Left renal pelvis (tissue), 4 donors: ENCODE data around the gene AARS2. TPM values are rescaled to one million over a fixed set of nuclear protein-coding genes. Genes with fewer than 3 reads are reported as not detected.

Source experiments
- DNase-seq, 4 donors: peaks; one replicate each; pipeline ENCODE4 v3.0.0-alpha.2; 2013; ENCODE audit warnings: low read depth in 4 of 4, low spot score in 3 of 4
- polyA plus RNA-seq, 4 donors: library from polyadenylated mRNA; unstranded; fragments of 120-200 nt; gene quantifications; one replicate each; pipeline ENCODE4 v1.2.1, GENCODE V29; 2013; ENCODE audit not compliant: insufficient read length in 4 of 4

AARS2 gene
- polyA plus RNA-seq, 4 donors, result 11.1 to 21.8 (median 14.5) TPM

DNA sequence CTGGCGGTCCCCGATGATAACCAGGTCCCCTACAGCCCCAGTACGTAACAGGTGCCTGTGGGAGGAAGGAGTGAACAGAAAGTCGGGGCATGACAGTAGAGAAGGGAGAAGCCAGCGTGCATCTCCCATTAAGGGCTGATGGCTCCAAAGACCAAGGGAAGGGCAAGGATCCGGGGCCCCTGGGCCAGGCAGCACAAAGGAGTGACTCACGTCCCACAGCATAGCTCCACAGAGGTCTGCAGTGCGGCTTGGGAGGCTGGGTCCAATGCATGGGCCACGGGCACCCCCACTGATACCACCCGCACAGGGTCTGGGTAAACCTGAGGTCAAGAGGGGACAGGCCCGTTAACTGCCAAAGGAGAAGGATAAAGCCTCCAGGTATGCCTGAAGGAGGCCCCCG, 10.3 kb downstream of the AARS2 start:
- DNase-seq, result no peak

DNA sequence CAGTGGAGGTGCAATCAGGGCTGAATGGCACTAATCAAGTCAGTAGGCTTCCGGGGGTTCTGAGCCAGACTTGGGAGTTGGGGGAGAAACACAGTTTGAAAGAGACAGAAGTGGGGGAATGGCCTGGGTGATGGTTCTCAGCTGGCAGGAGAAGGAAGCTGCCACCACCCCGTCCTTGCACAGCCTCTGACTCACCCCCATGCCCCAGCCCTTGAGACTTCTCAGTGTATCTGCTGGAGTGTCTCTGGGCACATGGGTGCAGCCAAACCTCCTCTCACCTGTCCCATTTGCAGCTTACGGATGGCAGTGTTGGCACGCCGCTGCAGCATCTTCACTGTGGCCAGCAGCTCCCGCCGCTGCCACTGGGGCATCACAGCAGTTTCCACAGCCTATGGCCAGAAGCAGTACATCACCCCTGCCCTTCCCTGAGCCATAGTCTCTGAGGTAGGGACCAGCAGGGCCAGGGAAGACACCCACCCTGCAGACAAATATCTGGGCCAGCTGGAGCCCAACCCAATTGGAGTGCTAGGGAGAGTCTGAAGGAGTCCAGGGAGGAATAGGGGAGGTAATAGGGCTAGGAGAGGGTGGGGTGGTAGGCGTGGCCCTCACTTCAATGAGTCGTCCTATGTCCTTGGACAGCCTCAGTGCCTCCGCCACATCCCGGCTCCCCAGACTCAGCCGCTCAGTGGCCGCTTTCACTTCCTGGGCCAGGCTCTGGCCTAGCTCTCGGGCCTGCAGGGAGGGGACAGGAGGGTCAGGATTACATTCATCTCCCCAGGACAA, 11.2 kb downstream of the AARS2 start:
- DNase-seq, result no peak

DNA sequence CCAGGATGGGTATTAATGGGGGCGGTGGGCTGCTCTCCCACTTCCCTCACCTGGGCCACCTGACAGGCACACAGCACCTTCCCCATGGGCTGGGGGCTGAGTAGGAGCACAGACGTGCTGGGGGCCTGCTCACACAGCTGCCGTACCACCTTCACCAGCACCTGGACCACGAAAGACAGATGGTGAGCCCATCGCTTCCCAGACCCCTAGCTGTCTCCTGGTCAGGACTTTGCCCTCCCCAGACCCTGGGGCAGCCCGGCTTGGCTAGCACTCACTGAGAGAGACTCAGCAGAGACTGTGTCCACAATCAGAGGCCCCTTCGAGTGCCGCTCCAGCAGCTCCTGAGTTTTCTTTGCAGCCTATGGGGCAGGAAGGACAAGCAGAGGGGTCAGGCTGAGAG, 12.0 kb downstream of the AARS2 start:
- no peak for DNase-seq

DNA sequence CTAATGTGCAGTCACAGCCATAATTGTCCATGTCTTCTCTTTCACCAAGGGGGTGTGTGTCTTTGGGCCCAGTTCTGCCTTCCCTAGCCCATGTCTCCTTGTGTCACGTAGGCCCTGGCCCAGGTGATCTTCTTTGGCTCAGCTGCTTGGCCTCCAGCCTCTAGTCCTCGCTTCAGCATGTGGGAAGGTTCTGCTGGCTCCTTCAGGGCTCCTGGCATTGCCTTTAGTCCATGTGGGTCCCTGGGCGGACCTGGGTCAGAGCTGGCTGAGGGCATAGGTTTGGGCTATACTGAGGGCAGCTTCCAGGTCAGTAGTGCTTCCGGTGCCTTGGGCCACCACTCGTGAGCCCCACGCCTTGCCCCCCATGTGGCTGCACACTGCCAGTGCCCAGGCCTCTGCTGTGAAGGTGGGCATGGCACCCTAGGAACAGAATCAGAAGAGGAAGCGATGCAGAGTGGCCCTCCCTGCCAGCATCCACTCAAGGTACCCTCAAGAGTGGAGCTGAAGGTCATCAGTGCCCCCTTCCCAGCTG, 12.8 kb downstream of the AARS2 start:
- DNase-seq, result no peak

DNA sequence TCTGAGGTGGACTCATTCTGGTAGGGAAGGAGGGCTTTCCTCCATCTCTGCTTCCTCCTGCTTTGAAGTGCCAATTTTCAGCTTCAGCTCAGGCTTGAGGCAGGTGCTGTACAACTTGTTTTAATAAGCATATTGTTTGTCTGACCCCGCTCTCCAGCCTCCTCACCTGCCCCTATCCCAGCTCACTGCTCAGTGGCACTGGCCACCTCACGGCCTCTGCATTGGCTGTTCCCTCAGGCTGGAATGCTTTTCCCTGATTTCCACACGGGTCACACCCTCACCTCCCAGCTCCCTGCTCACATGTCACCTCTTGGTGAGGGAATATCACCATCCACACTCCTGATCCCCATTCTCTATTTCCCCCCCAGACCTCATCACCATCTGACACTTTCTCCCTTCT, 14.3 kb downstream of the AARS2 start:
- no peak for DNase-seq

DNA sequence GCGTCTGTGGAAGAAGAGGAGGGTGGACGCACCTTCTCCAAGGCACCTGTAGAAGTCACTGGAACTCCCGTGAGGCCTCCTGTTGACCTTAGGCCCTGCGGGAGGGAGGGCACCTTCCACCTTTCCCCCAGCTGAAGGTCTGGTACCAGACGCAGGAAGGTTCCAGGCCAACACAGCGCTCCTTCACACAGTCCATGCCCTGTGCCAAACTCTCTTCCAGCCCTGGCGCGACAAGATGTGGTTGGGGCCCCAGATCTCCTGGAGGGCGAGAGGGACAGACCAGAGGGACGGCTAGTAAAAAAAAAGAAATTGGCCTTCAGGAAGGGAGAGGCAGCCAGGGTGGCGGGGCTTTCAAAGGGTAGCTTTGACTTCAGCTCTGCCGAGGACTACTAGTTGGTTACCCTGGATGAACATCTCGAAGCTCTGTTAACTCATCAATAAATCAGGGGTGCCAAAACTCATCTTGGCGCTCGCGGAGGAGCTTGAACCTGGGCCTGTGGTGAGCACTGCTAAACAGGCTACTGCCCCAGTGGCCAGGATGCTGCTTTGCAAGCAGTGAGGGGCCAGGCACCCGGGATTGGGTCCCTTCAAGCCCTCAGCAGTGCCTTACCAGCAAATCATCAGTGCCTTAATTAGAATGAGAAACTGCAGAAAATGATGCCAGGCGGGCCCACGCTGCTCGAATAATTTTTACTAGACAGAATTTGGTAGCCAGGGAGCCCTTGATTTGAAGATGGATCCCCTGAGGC, 14.9 kb downstream of the AARS2 start:
- no peak for DNase-seq

DNA sequence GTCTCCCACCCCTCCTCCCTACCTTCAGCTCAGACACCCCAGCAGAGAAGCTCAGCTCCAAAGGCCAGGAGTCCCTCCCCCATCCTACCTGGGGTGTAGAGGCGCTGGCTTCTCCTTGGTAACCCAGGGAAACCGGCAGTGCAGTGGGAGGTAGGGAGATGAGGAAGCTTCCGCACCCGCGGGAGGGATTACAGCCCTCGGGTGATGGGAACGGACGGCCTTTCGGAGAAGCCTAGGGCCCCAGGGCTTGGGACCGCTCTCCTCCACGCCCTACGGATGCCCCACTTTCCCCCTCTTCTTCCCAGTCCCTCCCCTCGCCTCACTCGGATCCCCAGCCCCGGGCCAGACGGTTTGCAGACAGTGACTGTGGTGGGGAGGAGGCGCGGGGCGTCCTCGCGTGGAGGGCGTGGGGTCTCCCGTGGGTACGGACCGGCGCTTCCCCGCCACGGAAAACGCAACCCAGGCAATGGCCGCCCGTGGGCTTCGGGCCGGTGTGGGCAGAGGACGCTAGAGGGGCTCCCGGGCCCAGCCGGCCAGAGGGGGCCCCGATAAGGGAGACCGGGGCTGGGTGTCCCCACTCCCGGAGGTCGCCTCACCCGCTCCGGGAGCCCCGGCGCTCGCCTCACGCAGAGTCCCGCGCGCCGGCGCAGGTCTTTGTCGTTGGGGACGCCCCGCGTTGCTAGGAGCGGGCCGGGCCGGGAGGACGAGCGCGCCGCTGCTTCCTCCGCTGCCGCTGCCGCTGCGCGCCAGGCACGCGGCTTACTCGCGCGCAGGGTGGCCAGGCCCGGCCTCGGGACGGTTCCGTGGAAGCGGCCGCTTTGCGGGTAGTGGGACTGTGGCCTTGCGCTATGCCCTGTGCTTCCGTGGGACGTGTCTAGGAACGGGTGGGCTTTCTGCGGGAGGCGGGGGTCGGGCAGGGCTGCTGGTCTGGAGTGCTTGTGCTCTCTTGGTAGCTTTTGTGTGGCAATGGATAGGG, 15.8 kb downstream of the AARS2 start:
- peak in 1 of 4 donors; percentile 34 for DNase-seq

DNA sequence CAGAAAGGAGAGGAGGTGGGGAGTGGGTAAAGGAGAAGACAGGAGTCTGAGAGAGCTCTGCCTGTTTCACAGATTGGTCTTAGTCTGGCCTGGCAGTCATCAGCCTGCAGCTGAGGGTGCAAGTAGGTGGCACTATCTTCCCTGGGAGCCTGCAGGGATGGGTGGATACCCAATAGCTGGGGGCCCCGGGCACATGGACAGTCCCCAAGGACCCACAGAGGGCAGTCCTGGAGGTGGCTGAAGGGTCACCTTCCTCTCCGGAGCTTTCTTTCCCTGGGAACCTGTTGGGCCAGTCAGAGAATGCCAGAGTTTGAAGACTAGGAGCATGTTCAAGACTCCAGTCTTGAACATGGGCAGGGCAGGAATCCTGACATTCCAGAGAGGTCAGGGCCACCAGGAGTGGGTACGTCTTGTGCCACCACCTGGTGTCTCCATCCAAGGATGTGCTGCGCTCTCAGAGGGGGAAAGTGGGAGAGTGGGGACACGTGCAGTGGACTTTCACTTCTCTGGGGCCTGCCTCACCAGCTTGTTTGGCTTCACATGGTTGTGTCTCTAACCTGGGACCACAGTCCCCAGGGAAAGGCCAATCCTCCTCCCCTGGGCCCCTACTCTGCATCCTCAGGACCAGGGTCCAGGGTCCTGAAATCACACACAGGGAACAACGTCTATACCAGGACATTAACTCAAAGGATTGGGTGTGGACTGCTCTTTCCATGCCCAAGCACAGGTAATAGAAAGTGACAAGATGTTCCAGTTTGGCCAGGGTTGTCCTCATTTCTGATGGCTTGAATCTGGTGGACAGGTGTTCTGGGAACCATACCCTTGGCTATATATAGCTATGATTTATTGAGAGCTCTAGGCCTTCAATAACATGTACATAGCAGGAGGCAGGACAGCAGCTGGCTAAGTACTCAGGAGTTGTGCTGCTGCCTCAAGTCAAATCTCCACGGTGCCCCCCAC, 18.0 kb downstream of the AARS2 start:
- no peak for DNase-seq

DNA sequence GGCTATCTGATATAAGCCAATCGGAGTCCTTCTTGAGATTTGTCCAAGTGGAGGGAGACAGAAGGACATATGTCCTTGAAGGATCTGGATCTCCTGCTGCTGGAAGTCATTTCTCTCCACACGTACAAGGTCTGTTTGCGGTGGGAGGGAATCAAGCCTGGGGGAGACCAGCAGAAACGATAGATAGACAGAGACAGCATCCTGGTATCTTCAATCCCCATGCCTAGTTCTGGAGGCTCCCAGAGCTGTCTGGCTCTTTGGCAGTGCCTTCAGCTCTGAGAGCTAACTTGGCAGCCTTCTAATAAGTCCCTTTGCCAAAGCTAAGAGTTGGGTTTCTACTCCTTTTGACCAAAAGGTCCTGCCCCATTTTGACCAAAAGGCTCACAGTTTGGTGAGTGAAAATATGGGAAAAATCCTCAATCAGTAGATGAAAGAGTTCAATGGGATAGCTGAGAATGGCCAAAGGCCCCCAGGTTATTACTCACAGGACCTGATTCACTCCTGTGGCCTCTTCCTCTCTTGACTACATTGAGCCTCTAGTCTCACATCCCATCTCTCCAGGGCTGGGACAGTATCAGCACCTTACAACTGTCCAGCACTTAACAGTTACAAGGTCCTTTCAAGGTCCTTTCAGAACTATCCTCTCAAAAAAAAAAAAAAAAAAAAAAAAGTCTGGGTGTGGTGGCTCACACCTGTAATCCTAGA, 20.3 kb downstream of the AARS2 start:
- DNase-seq, result no peak

DNA sequence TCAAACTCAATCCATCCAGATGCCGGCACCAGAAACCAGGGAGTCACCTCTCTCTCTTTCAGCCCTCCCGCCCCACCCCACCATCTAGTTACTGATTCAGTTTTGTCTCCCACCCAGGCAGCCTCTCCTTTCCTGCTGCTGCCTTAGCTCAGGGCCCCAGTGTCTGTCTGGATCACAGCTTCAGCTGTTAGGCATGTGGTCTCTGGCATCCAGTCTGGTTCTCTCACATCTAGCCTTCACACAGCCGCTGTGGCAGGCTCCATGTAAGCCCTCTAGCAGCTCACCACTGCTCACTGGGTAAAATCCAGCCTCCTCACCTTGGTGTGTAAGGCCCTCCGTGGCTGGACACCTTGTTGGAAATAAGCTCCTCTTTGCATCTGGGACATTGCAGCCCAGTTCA, 21.3 kb downstream of the AARS2 start:
- DNase-seq, result no peak

DNA sequence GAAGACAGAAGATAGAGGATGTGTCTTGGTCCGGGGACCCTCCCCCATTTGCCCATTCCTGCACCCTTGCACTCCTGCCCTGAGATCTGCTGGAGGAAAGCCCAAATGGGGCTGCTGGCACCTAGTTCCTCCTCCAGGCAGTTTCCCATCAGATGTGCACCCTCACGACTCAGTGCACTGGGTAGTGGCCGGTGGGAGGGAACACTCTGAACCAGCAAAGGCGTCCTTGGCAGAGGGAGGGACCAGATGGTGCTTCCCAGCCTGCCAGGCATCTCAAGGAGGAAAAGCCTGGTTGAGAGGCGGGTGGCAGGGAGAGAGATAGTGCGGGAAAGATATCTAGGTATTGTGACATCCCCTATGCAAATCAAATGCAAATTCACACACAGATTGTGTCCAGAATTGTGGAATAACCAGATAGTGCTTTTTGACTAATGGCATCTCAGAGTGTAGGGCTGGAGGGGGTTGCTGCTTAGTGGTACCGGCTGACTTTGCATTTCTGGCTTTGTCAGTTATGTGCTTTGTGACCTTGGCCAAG, 23.4 kb downstream of the AARS2 start:
- no peak for DNase-seq

DNA sequence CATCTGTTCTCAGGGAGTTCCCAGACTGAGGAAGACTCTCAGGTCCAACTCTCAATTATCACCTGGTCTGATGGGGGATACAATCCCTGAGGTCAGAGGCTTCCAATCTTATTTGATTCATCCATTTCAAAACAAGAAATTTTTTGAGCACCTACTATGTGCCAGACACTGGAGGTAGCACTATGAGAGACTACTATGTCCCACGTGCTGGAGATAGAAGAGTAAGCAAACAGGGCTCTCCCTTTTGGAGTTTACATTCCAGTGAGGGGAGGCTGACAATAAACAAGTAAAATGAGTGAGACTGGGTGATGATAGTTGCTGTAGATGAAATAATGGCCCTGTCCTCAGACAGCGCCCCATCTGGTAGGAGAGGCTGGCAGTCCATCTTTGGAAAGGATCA, 26.4 kb downstream of the AARS2 start:
- DNase-seq, result no peak

DNA sequence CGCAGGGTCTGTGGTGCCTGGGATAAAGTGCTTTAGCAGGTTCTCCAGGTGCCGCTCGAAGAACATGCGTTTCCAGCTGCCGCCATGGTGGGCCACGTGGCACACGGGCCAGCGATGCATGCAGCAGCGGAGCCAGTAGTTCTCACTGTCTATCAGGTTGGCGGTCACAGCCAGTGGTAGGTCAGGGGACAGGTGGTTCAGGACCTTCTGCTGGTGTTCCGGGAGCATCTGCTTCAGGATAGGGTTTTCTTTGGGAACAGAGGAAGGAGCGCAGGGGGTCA, 26.9 kb downstream of the AARS2 start:
- no peak for DNase-seq

DNA sequence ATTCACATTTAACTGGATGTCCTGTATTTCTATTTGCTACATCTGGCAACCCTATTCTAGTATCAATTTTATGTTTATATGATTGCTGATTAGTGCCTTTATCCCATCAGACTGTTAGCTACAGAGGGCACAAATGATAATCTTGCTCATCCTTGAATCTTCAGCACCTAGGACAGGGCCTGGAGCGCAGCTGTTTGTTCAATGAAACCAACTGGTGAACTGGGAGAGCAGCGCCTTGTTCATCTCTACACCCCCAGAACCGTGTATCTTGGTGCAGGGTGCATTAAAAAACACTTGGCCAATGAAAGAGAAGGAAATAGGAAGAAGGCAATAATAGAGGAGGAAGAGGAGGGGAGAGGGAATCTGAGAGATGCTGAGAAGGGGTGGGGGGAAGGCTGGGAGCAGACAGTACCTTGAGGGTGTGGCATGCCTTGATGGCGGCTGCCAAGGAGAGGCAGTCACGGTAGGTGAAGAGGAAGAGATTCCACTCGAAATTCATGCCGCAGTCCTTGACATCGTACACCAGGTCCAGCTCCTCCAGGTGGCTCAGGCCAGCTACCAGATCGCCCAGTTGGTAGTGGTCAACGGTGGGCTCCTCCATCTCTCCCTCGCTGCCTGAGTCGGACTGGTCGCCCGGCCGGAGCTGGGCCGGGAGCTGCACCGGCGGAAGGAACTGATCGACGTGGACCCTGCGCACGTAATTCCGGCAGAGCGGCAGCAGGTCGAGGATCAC, 27.4 kb downstream of the AARS2 start:
- DNase-seq, result no peak

DNA sequence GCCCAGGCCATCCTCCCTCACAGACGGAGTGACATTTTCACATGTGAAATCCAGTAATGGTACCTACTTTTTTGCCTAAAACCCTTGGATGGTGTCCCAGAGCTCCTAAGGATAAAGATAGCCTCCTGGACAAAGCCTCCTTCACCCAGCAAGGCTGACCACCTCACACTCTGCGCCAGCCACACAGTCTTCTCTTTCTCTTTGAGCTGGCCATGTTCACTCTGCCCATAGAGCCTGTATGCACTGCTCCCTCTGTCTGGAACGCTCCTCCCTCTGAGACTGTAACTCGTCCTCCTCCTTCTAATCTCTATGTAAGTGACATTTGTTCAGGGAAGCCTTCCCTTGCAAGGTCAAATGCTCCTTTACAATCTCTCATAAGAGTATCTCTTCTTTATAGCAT, 28.3 kb downstream of the AARS2 start:
- DNase-seq, result no peak

DNA sequence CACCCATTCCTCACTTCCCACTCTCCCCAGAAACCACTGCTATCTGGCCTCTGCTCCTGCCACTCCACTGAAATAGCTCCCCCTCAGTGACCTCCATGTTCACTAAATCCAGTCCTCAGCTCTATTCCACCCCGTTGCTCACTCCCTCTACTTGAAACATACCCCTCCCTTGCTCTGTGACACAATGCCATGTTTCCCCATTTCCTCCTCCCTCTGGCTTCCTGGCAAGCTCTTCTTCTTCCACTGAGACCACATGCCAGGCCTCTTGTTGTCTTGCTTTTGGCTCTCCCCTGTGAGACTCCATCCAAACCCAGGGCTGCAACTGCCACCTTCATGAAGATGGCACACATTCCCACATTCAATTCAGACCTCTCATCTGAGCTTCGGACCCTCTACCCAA, 29.0 kb downstream of the AARS2 start:
- no peak for DNase-seq

DNA sequence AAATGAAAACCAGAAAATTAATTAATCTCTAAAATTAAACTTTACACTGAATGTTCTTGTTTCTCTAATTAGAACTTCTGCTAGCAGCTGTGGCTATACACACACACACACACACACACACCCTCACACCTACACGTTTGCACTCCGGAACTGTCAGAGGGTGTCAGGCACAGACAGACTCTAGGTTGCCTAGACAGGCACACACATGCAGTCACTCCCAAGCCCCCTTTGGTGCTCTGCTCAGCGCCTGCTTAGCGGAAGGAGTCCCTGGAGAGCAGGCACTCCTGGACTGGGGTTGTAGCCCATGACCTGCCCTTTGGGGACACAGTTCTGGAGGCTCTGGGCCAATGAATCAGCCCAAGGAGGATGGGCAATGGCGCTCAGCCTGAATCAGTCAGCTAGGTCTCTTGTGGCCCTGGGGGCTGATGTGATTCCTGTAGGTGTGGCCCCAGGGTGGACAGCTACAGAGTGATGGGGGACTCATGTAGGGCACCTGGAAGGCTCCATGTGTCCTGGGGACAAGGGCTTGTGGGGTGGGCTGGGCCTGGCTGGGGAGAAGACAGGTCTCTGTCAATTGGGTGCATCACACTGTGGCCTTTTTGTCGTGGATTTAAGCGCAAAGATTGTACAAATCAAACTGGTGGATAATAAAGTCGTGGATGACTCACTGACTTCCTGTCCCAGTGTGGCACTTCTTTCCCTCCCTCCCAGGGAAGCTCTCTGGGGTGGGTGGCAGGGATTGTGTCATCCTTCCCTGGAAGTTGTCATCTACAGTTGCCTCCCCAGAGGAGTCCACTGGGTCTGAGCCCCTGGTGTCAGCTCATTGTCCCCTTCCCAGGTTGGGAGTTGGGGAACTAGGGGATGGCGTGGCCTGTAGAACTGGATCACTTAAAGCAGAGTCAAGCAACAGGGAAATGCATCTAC, 34.1 kb downstream of the AARS2 start:
- DNase-seq, result no peak
